RPMI7951 (cell line): Measurements from ENCODE around the gene CPT2. TPM values are rescaled to one million over a fixed set of nuclear protein-coding genes. Genes with fewer than 3 reads are reported as not detected.
A peak's percentile ranks its signal among the peaks of the same experiment; 100 is the strongest.

Source experiments
- DNase-seq: peaks from one replicate; pipeline ENCODE4 v3.0.0-alpha.2; 2012; ENCODE audit warnings: low read depth
- total RNA-seq: library from RNA; depleted of rRNA; stranded (reverse); fragments of >200 nt; shearing (Covaris generic); gene quantifications from 2 replicates; pipeline ENCODE4 v1.2.3, GENCODE V29; 2014

CPT2 gene
- total RNA-seq, 1 experiment from 2014 or later: 17.4 TPM

DNA sequence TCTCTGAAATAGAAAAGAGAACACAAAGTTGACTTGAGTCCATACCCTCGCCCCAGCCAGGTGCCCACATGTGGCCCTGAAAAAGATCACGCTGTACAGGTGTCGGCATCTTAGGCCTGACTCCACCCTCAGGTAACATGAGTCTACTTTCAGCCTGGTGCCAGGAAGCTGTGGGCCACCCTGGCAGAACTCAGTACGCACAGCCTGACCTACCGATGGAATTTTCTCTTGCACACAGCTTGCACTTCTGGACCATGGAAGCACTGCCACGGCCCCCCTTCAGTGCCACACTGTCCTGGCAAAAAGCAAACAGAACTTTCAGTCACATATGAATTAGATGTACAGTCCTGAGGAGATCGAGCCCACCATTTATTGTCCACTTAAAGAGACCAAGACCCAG is 21.6 kb downstream of the CPT2 start:
- DNase-seq: no peak

DNA sequence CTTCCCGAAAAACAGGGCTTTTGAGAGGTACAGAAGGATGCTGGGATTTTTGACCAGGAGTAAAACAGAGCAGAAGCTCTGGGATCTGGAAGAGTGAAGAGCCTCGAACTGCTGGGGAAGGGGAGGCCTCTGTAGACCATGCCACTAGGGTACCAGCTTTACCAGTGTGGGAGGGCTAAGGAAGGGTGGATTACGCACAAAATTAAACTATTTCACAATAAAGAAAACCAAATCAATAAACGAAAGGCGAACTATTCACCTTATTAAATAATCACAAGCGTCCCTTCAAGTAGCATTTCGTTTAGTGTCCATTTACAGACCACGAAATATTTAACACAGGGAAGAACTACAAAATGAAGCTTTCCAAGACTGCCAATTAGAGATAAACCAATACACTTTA is 23.1 kb downstream of the CPT2 start:
- DNase-seq: no peak

DNA sequence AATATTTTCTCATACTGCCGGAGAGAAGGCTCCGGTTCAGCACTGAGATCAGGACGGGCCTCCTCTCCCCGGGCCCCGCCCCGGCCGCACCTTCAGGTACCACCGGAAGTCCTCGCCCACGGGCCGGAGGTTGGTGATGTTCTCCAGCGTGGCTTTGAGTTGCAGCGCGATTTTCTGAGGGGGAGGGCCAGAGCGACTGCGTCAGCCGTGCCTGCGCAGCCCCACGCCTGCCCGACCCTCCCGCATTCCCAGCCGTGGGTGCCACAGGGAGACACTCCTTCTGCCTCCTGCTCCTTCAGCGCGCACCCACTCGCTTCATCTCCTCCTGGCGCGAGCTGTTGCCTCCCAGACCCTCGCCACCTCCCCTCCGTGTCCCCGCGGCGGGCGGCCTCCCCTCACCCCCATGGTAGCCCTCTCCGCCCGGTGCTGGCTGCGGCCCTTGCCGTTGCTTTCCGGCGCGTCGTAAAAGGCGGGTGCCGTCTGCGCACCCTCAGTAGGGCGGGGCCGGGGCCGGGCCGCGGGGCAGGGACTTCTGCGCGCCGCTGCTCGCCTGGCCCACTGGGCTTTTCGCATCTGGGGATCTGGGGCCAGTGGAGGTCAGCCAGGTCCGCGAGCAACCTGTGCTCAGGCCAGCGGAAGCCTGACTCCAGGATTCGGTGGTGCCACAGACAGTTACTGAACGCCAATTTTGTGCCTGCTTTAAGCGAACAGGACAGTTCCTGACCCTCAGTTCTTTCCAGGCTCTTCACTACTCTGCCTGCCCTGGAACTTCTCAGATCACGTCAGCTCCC is 23.7 kb downstream of the CPT2 start, which contains the start of gene CZIB:
CZIB (minus strand) TSS at position 464 of the 791 bp plus-strand sequence; CDS start at position 405, 59 bp downstream.
- peak; percentile 90 for DNase-seq

DNA sequence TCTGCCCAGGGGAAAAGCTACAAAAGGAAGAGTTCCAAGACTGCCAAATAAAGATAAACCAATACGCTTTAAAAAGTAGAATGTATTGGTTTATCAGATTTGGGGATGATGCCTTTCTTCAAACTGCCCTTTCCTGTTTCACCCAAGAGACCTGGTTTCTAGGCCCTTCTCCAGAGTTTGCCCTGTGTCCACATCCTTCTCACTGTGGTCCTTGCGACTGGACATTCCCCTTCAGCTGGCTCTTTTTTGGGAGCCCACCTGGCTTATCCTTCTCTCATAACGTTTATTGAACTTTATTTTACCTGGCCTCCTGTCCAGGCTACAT is 24.3 kb downstream of the CPT2 start:
- no peak for DNase-seq

DNA sequence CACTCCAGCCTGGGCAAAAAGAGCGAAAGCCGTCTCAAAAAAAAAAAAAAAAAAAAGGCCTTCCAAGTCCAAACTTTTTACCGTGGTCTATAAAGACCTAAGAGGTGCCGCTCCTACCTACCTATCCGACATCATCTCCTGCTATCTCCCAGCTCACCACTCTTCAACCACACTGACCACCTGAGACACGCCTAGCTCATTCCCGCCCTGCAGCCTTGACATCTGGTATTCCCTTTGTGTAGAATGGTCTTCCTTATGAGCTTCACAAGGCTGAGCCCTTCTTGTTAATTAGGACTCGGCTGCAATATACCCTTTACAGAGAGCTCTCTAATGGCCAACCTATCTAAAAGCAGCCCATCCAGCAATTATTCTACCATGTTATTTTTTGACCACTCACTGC is 41.0 kb downstream of the CPT2 start:
- no peak for DNase-seq

DNA sequence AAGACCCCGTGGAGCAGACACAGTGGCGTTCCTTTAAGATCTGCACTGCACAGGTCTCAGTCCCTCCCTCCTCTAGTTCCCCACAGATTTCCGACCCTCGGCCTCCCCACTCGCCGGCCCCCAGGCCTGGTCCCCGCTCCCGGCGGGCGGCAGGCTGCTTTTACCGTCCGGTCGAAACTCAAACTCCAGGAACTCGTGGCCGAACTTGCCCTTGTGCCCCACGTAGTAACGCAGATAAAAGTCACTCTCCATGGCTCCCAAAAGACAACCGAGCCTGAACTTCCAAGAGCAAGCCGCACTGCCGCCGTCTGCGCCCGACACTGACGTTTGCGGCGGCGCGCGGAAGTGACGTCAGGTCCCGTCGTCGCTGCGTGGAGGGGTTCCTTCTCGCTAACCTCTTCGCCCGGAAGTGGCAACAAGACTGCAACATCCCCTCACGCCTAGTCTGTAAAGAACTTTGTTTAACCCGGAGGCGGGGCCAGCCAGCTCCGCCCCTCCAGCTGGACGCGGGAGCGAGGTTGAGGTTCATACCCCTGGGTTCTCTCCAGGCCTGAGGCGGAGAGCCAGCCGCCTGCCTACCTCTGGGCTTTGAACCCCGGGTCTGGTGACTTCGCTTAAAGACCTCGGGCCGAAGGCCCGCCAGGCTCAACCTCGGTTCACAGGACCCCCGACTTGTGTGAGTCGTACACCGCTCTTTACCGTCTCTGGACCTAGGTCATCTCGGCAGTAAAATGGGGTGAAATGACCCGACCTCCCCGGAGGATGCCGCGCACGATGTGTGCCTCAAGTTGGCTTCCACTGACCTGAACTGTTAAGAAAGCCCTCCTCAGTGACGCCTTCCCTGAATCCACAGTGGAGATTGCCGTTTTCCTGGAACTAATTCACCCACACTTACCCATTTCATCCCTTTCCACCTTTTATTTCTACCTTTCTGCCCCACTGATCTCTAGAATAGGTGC is 41.9 kb downstream of the CPT2 start, which contains the start of gene MAGOH:
MAGOH (minus strand) TSS at position 322 of the 959 bp plus-strand sequence; CDS start at position 252, 70 bp downstream.
- DNase-seq: peak; percentile 95

DNA sequence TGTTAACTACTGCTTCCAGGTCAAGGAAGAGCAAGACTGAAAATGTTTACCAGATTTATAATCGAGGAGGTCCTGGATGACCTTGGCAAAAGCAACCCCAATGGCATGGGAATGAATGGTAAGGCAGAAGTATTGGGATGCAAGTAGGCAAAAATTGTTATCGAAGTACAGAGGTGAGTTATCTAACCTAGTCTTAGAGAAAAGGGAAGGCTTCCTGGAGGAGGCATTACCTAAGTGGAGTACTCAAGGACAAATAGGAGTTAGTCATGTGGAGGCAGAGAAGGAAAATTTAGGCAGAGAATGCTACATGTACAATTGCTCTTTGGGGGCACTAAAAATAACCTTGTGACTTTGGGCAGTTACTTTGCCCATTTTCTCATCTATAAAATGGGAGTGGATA is 45.2 kb downstream of the CPT2 start:
- no peak for DNase-seq

DNA sequence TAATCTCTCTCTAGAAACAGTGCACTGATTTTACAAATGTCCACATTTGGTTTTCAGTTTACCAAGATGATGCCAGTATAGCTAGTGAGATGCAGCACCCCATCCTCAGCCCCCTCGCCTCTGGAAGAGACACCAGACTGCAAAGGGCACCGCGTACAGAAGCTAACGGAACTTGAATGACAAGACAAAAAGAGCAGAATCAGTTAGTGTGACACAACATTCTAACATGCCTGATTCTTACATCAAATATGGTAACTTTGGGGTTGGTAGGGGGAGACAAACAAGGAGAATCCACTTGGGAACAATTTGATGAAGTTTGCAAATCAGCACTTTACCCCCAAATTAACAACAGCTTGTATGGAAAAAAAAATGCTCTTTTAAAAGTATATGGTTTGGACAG is 45.8 kb downstream of the CPT2 start:
- DNase-seq: no peak

DNA sequence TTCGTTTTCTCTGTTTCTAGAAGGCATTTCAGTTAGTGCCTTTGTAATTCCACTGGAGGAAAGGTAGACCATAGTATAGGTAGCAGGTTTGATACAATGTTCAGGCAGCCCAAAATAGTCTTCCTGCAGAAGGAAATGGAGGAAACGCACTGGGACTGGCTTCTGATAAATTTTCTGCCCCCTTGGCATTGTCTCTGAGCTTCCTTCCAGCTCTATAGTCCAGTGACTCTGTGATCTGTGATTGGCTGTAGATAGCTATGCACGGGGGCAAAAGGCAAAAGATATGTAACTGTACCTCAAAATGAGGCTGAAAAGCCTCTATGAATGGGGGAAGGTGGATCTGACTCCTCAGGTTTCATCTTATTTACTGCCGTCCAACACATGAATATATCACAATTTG is 47.5 kb downstream of the CPT2 start:
- no peak for DNase-seq

DNA sequence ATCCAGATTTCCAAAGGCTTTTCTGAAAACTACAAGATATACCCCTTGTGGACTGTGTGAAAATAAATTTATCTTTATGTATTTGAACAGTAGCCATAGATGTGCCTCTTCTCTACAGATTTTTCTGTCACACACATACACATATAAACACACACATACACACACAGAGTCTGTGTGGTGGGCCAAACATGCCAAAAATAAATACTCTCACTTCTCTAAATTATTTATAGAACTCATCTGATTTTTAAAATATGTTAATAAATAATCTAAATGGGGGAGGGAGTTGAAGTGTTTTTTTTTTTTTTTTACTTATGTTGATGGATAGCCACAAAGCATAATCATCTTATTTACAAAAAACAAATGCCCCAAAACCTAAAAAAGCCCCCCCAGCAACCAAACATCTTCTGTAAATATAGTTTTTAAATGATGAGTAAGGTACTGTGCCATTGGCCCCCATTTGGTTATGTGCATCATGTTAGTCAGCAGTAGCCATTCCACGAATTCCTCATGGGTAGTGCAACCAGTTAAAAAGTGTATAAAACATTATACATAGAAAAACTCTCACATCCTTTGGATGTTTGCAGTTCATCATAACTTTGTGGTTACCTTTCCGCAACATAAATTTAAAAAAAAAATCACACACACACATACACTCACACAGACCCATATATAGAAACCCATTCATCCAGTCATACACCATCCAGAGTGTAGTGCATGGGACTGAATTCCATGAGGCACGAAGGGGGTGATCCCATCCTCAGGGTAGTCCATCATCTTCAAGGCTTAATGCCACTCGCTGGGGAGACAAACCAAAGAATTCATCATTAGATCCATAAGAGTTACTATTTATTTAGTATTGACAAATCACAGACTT is 49.9 kb downstream of the CPT2 start:
- no peak for DNase-seq

DNA sequence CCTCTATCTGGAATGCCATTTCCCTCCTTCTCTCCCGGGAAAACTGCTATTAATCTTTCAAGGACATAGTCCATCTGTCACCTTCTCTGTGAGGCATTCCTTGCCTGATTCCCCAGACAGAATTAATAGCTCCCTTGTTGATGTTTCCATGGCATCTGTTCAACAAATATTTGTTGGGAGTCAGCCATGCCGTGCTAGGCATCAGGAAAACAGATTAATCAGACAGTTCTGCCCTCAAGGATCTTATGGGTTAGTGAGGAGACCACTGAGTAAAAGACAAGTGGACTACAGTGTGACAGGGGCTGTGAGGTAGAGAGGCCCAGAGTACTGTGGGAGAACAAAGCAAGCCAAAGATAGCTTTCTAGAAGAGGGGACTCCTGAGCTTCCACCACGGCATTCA is 53.1 kb downstream of the CPT2 start:
- DNase-seq: no peak

DNA sequence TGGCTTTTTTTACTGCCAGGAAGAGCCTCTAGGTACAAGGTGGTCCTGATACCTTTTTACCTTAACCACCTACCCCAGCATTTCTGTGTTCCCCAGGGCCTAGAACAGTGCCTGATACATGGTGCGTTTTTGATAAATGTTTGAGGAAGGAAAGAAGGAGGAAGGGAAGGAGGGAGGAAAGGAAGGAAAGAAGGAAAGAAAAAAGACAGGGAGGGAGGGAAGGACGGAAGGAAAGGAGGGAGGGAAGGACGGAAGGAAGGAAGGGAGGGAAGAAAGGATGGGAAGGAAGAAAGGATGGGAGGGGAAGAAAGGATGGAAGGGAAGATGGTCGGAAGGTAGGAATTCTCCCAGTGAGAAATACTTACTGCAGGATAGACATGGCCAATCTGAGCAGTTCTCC is 53.7 kb downstream of the CPT2 start:
- DNase-seq: no peak

DNA sequence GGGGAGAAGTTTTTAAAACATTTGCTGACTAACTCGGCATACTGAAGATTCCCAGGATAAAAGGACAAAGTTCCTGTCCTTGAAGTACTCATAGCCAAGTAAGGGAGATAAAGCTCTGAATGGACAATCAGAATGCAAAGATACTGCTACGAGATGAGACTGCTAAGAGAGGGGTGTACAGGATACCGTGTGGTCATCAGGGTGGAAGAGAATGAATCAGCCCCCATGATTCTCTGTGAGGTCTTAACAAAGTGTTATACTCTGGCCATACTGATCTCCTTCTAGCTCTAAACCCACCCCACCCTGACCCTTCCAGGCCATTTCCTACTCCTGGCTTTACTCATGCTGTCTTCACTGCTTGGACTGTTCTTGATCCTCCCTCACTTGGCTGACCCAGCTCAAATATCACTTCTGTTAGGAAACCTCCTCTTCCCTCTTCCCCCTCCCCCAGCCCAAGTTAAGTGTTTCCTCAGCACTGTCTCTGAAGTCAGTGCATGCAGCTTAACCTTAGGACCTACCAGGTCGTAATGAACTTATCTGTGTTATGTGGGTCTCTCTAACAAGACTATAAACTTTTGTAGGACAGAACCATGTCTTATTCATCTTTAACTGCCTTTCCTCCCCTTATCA is 57.5 kb downstream of the CPT2 start:
- DNase-seq: no peak

DNA sequence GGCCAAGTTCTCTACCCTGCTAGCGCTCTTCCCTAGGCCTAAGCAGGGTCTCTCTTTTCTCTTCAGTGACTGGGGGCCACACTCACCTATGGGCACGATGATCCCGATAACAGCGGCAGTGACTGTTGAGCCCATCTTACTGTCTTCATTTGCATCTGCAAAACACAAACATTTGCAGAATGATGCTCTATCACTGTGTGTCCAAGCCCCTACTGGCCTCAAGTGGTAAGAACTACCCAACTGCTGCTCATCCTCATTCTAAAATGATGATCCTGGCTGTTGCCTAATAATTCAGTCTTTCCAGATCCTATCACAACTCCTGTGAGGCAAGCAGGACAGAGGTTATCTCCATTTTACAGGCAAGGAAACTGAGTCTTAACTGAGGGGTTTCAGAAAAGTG is 58.4 kb downstream of the CPT2 start:
- no peak for DNase-seq

DNA sequence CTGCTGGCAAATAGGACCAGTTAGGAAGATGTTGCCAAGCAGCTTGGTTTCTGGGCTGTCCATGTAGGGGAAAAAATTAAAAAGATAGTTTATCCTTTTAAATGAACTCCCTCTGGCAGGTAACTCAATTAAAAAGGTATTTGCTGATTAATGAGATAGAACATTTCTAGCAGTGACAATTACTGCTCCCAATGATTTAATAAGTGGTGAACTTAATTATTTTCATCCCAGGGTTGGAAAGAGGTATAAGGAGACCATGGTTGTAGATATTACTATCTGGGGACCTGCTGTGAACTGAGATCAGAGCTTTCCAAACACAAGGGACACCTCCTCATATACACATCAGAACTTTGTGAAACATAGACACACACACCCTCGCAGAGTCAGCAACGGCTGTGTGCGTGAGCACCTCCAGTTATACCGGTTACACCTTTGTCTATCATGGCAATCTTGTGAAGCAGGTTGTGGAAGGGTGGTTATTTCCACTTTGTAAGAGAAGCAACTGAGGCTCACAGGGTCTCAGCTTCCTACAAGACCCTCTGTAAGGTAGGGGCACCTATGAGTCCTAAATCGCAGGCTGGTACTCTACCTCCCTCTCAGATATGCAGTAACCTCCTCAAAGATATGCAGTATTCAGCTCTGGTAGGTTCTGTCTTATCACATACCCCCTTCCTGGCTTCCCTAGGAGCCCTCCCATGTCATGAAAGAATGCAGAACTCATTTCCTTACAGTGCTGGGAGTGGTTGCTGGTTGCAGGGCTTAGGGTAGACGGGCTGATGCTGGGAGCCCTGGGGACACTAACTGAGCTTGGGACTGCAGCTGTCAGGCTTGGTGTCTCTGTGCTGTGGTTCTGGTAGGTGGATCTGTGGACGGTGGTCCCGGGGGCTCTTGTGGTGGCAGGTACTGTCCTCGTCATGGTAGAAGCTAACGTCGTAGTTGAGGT is 60.2 kb downstream of the CPT2 start:
- no peak for DNase-seq

DNA sequence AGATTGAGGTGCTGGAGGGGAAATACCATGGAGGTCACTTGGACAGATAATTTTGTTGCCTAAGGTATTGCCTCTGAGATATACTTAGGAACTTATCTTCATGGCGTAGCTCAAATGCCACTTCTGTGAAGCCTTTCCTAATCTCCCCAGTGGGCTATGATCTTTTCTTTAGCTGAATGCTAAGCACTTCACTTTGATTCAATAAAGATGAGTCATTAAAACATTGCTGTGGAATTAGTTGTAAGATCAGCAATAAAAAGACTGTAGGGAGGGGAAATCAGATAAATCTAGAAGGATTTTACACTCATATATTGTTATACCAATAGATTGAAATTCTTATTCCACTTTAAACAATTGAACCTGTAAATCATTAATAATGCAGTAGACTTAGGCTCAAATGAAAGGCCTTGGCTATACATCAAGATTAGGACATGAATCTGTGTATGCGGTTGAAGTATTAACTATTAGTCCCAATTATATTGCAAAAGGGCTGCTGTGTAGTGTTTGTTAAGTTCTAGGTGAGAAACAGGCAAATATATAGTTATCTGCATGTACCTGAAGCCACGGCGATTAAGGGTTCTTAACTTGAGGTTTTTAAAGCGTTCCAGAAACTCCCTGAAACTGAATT is 60.9 kb downstream of the CPT2 start:
- DNase-seq: no peak

DNA sequence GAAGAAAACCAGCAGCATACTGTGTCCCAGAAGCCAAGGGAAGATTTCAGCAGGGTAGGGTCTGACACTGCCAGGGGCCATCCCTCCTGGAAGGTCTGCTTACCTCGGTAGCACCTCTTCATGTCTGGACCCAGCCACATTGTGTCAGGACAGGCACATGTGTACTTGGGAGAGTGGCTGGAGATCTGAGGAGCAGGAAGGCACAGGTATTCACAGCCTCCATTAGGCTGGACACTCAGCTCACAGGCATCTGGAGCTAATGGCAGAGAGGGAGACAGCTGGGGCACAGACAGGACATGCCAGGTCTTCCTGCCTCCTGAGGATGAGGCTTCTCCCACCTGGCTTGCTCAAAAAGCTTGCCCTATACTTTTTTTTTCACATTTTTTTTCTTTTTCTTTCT is 61.6 kb downstream of the CPT2 start:
- DNase-seq: no peak

DNA sequence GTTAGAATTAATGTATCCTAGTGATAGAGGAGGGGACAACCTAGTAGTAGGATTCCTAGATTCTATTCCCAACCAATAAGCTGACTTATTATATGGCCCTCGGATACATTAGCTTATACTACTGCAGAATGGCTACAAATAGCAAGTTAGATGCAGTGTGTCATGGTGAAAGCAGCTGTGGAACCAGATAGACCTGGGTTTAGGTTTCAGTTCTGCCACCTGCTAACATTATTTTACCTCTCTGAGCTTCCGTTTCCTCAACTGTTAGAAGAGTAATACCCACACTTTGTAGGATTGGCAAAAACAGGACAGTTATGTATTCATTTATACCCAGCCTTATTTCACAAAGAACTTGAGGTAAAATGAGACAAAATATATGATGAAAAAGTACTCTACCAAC is 63.3 kb downstream of the CPT2 start:
- DNase-seq: no peak

DNA sequence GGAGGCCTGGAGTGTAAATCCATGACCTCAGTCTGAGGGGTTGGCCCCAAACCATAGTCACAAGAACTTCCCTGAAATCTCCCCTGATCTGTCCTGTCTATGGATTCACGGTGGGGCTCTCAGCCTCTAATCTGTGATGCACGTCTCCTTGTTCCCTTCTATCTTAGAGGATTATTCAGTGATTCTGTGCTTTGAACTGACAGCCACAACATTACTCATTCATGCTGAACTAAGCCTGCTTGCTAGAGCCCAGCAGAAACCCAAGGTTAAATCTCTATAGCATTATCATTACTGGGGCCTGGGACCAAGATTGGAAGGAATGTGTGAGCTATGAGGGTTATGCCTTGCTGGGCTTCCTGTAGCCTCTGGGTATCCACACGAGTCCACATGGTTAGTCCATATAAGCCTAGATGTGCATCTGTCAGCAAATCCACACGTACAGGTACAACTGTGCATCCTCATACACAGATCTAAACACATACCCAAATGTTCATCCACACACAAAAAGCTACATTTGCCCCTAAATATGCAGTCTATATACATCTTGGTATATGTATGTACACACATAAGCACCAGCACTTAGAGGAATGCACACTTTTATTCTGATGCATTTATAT is 64.1 kb downstream of the CPT2 start:
- no peak for DNase-seq
